GM19467 (cell line): ENCODE results near the gene MAPRE3.

Experiments used
- ATAC-seq: cut with Tn5 transposase; IDR thresholded peaks from one replicate; pipeline ENCODE4 v1.9.1; 2021; ENCODE audit warnings: mild to moderate bottlenecking, moderate library complexity; ENCODE audit not compliant: unreplicated experiment

MAPRE3 gene

GRCh38 chr2:26982102-26982742, 11.8 kb downstream of the MAPRE3 start:
- ATAC-seq, result no peak

GRCh38 chr2:26983746-26984145, 13.3 kb downstream of the MAPRE3 start:
- no peak for ATAC-seq

GRCh38 chr2:26985807-26986206, 15.4 kb downstream of the MAPRE3 start:
- no peak for ATAC-seq

GRCh38 chr2:26986576-26986975, 16.1 kb downstream of the MAPRE3 start:
- no peak for ATAC-seq

- no peak for ATAC-seq
These were observed 17.8 kb downstream of the MAPRE3 start for GRCh38 chr2:26988058-26988860.

- ATAC-seq, result no peak
These were observed 18.7 kb downstream of the MAPRE3 start for GRCh38 chr2:26989156-26989555.

- no peak for ATAC-seq
These were observed 21.3 kb downstream of the MAPRE3 start for GRCh38 chr2:26991717-26992116.

GRCh38 chr2:26993768-26994167, 23.3 kb downstream of the MAPRE3 start:
- ATAC-seq, result no peak

- no peak for ATAC-seq
These were observed 24.5 kb downstream of the MAPRE3 start for GRCh38 chr2:26994983-26995382.

- ATAC-seq, result no peak
These were observed 27.0 kb downstream of the MAPRE3 start for GRCh38 chr2:26997394-26997793.

- no peak for ATAC-seq
These were observed 27.9 kb downstream of the MAPRE3 start for GRCh38 chr2:26998323-26998722.

- no peak for ATAC-seq
These were observed 29.8 kb downstream of the MAPRE3 start for GRCh38 chr2:27000228-27000627.

GRCh38 chr2:27000995-27001394, 30.6 kb downstream of the MAPRE3 start:
- no peak for ATAC-seq

- no peak for ATAC-seq
These were observed 31.5 kb downstream of the MAPRE3 start for GRCh38 chr2:27001950-27002349.

GRCh38 chr2:27003007-27003406, 32.6 kb downstream of the MAPRE3 start:
- ATAC-seq, result no peak

GRCh38 chr2:27003857-27004256, 33.4 kb downstream of the MAPRE3 start:
- no peak for ATAC-seq

GRCh38 chr2:27006602-27007415, 36.4 kb downstream of the MAPRE3 start:
- no peak for ATAC-seq

GRCh38 chr2:27007416-27008374, 37.3 kb downstream of the MAPRE3 start:
- ATAC-seq, result no peak

- no peak for ATAC-seq
These were observed 38.2 kb downstream of the MAPRE3 start for GRCh38 chr2:27008678-27009077.

- no peak for ATAC-seq
These were observed 38.6 kb downstream of the MAPRE3 start for GRCh38 chr2:27009083-27009482.
